PC-3 (cell line): ENCODE measurements around the gene FAM107B. TPM values are rescaled to one million over a fixed set of nuclear protein-coding genes. Genes with fewer than 3 reads are reported as not detected.

Source experiments
- ATAC-seq: fragments of 200-7000 bp; cut with Tn5 transposase; 2 replicates; pipeline ENCODE4 v1.9.1; 2020; ENCODE audit warnings: mild to moderate bottlenecking, moderate library complexity
- BruUV-seq: library from RNA; stranded (reverse); fragments of 400-500 nt; replicated peaks from 2 replicates; lab custom pipeline; 2021; lab: Mats Ljungman, UMichigan
- CTCF ChIA-PET: fragments of 300-600 bp; sonication (Branson Sonifier 250); formaldehyde crosslinking; loops from one replicate; lab custom pipeline; 2022; ENCODE audit warnings: antibody characterized with exemption; lab: Charles Lee
- POLR2A ChIA-PET: fragments of 300-600 bp; sonication (Branson Sonifier 250); formaldehyde crosslinking; loops from one replicate; lab custom pipeline; 2022; ENCODE audit warnings: antibody characterized with exemption; ENCODE audit not compliant: unreplicated experiment; lab: Charles Lee
- DNase-seq: peaks from one replicate; pipeline ENCODE4 v3.0.0-alpha.2; 2015
- H2AFZ ChIP-seq: fragments of 300-600 bp; sonication (generic); 2 replicates; pipeline ENCODE4 v1.6.0; 2016; ENCODE audit warnings: antibody characterized with exemption, low read length
- H3F3A ChIP-seq: fragments of 300-600 bp; sonication (generic); one replicate; pipeline ENCODE4 v1.6.0; 2017; ENCODE audit warnings: antibody characterized with exemption, low read length, control low read depth, mild to moderate bottlenecking; ENCODE audit not compliant: unreplicated experiment
- H3K27ac ChIP-seq: fragments of 300-600 bp; sonication (generic); 2 replicates; pipeline ENCODE4 v1.5.1; 2016; ENCODE audit warnings: mild to moderate bottlenecking, low read length
- H3K27me3 ChIP-seq: fragments of 300-600 bp; sonication (generic); 2 replicates; pipeline ENCODE4 v1.6.1; 2016; ENCODE audit warnings: low read length, mixed read lengths
- H3K36me3 ChIP-seq: fragments of 300-600 bp; sonication (generic); 2 replicates; pipeline ENCODE4 v1.6.1; 2016; ENCODE audit warnings: low read depth, mixed run types, low read length, mixed read lengths
- H3K4me1 ChIP-seq: fragments of 300-600 bp; sonication (generic); 2 replicates; pipeline ENCODE4 v1.5.1; 2016; ENCODE audit warnings: low read length; ENCODE audit not compliant: insufficient read depth
- H3K4me2 ChIP-seq: fragments of 300-600 bp; sonication (generic); 2 replicates; pipeline ENCODE4 v1.6.0; 2016; ENCODE audit warnings: low read length
- H3K4me3 ChIP-seq: fragments of 300-600 bp; sonication (generic); 2 replicates; pipeline ENCODE4 v1.5.1; 2016; ENCODE audit warnings: mild to moderate bottlenecking, low read length, mixed read lengths
- H3K79me2 ChIP-seq: fragments of 300-600 bp; sonication (generic); 2 replicates; pipeline ENCODE4 v1.6.1; 2017; ENCODE audit warnings: low read length, mixed read lengths
- H3K9ac ChIP-seq: fragments of 300-600 bp; sonication (generic); 2 replicates; pipeline ENCODE4 v1.6.0; 2016; ENCODE audit warnings: mild to moderate bottlenecking, low read length
- H3K9me2 ChIP-seq: fragments of 300-600 bp; sonication (generic); replicated peaks from 2 replicates; pipeline ENCODE4 v1.6.1; 2016; ENCODE audit warnings: mixed run types, low read length, mixed read lengths
- H3K9me3 ChIP-seq: fragments of 300-600 bp; sonication (generic); 2 replicates; pipeline ENCODE4 v1.6.1; 2016; ENCODE audit warnings: low read length, mixed read lengths
- H4K20me1 ChIP-seq: fragments of 300-600 bp; sonication (generic); 2 replicates; pipeline ENCODE4 v1.6.1; 2016; ENCODE audit warnings: low read length, mixed read lengths
- EZH2 ChIP-seq: fragments of 300-600 bp; sonication (generic); IDR thresholded peaks from one replicate; pipeline ENCODE4 v1.6.1; 2017; ENCODE audit warnings: antibody characterized with exemption, mild to moderate bottlenecking, low read length; ENCODE audit not compliant: unreplicated experiment
- EZH2phosphoT487 ChIP-seq: fragments of 300-600 bp; sonication (generic); IDR thresholded peaks from 2 replicates; pipeline ENCODE4 v1.6.1; 2018; ENCODE audit warnings: mild to moderate bottlenecking, antibody characterized with exemption, low read length, borderline replicate concordance
- intact Hi-C: fragments of 100-400 bp; cut with micrococcal nuclease; formaldehyde crosslinking; loops from 2 replicates; pipeline ENCODE4 v1.9.0; 2023
- total RNA-seq: library from RNA; depleted of rRNA; stranded (reverse); fragments of >200 nt; gene quantifications from 2 replicates; pipeline ENCODE4 v1.2.3, GENCODE V29; 2014
- TF ChIP-seq, protein P1 (sequence below): fragments of 300-600 bp; sonication (generic); conservative IDR thresholded peaks from 2 replicates; pipeline ENCODE4 v1.5.1; 2017; ENCODE audit warnings: antibody characterized with exemption, low read depth, mild to moderate bottlenecking, low read length

Gene FAM107B
- total RNA-seq, 1 experiment from 2014 or later, result 36.6 TPM

DNA sequence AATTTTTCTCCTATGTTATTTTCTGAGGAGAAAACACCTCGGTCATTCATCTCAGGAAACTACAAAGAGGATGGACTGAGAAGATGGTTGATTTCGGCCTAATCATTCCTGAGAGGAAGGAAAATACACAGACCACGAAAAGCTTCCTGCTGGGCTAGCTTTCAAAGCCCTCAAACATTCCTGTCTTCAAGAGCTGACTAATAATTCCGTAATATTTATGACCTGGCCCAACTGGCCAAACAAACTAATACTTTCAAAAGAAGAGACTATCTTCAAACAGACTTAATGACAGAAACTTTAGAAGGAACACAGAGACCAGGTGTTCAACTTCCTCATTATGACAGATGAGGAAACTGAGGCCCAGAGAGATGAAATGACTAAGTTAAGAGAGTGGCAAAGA is 228.9 kb downstream of the FAM107B start:
- no peaks in the 10 kb centered on the region; the same call in none of the 2 replicates for H3K36me3 ChIP-seq
- peak; percentile 72 for DNase-seq
- H3K9me2 ChIP-seq, result no peaks in the 10 kb centered on the region
- H3K9me3 ChIP-seq, result no peaks in the 10 kb centered on the region
- peak overlapping the region; percentile 73 for H3K27ac ChIP-seq
- H3F3A ChIP-seq, result no peaks in the 10 kb centered on the region
- intact Hi-C loops, result loop anchor here (5.0 kb wide), 1 partner anchor 41 kb away; no protein-coding TSS in a partner anchor
- no peak overlapping the region for H3K4me3 ChIP-seq
- H3K27me3 ChIP-seq, result no peaks in the 10 kb centered on the region
- CTCF ChIA-PET, result no interaction called here
- TF ChIP-seq, protein P1, sequence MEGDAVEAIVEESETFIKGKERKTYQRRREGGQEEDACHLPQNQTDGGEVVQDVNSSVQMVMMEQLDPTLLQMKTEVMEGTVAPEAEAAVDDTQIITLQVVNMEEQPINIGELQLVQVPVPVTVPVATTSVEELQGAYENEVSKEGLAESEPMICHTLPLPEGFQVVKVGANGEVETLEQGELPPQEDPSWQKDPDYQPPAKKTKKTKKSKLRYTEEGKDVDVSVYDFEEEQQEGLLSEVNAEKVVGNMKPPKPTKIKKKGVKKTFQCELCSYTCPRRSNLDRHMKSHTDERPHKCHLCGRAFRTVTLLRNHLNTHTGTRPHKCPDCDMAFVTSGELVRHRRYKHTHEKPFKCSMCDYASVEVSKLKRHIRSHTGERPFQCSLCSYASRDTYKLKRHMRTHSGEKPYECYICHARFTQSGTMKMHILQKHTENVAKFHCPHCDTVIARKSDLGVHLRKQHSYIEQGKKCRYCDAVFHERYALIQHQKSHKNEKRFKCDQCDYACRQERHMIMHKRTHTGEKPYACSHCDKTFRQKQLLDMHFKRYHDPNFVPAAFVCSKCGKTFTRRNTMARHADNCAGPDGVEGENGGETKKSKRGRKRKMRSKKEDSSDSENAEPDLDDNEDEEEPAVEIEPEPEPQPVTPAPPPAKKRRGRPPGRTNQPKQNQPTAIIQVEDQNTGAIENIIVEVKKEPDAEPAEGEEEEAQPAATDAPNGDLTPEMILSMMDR, result no peak
- TF ChIP-seq EZH2 (no peak), EZH2phosphoT487 (no peak)
- ATAC-seq, result peak; percentile 90
- POLR2A ChIA-PET, result interaction anchor here (0.7 kb wide), 1 partner anchor 167 kb away, joined by 3 read pairs; no protein-coding TSS in a partner anchor
- peak overlapping the region; percentile 62 for H3K4me2 ChIP-seq
- no peaks in the 10 kb centered on the region for H4K20me1 ChIP-seq
- peaks cover 29% of the 10 kb centered on the region for H3K4me1 ChIP-seq
- peaks cover 78% of the 10 kb centered on the region for H3K79me2 ChIP-seq
- 0 out of 2 replicates have a peak overlapping the region, but pooled peaks have one; percentile 12 for H3K9ac ChIP-seq
- no TSS peak for BruUV-seq
- no peak overlapping the region for H2AFZ ChIP-seq

DNA sequence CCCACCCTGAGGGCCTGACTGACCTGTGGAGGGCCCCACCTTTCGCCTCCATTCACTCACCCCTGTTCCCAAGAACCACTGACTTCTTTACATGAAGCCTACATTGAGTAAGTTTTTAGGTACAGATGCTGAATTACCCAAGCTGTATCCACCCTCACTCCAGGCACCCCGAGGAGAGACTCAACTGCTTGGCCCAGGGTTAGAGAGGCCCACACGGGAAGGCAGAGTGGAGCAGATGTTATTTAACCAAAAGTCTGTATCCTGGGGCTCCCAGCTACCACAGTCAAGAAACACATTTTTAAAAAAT is 230.8 kb downstream of the FAM107B start:
- H3K9me3 ChIP-seq, result no peaks in the 10 kb centered on the region
- no peaks in the 10 kb centered on the region for H3K9me2 ChIP-seq
- no peak overlapping the region for H3K4me3 ChIP-seq
- ChIA-PET POLR2A (no interaction called here), CTCF (no interaction called here)
- DNase-seq (no peak), ATAC-seq (no peak)
- H3K4me2 ChIP-seq, result no peak overlapping the region
- no peaks in the 10 kb centered on the region for H3K27me3 ChIP-seq
- peaks cover 71% of the 10 kb centered on the region for H3K79me2 ChIP-seq
- peaks cover 29% of the 10 kb centered on the region for H3K4me1 ChIP-seq
- no peak overlapping the region for H3K27ac ChIP-seq
- BruUV-seq, result no TSS peak
- TF ChIP-seq, protein P1, result no peak
- TF ChIP-seq EZH2phosphoT487 (no peak), EZH2 (no peak)
- no peaks in the 10 kb centered on the region for H4K20me1 ChIP-seq
- no peaks in the 10 kb centered on the region for H3F3A ChIP-seq
- H3K36me3 ChIP-seq, result peaks cover 3% of the 10 kb centered on the region
- intact Hi-C loops, result no loop called here
- no peak overlapping the region for H3K9ac ChIP-seq
- no peak overlapping the region for H2AFZ ChIP-seq

DNA sequence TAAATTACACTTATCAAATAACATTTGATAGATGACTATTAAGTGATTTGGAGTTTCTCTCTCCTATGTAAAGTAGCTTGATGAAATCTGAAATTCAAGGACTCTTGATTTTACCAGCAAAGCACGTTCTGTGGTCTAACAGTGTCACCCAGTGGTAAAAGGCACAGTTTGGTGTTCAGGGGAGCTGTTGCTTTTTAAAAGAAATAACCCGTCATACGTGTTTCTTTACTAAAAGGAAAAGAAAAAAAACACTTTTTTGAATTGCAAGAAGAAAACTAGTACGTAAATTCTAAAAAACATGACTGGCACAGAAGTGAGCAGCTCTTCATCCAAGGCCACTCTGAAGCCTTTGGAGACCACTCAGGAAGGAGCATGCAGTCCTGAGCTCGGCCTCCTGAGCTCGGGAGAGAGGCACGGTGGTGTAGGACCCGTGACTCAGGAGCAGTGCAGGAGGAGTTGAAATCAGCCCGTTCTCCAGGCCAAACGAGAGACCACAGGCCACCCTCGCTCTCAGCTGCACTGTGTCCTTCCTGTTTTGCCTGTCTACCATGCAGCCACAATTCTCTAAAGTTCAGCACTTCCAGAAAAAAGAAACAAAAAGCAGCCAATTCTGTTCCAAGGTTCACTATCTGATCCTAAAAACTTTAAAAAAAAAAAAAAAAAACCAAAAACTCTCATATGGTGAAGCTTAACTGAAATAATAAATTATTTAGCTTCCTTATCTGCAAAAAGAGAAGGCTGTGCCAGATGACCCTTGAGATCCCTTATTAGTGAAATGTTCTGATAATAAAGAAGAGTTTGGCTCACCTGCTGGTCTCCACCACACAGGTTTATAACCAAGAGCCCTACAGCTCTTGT is 231.4 kb downstream of the FAM107B start:
- ChIA-PET CTCF (no interaction called here), POLR2A (no interaction called here)
- Histone ChIP-seq H3K79me2 (peaks cover 69% of the 10 kb centered on the region), H3F3A (no peaks in the 10 kb centered on the region), H3K36me3 (peaks cover 3% of the 10 kb centered on the region), H3K4me3 (no peak overlapping the region), H3K9me2 (no peaks in the 10 kb centered on the region), H3K4me2 (no peak overlapping the region), H3K9me3 (no peaks in the 10 kb centered on the region), H3K27ac (no peak overlapping the region), H3K27me3 (no peaks in the 10 kb centered on the region), H3K9ac (no peak overlapping the region), H4K20me1 (no peaks in the 10 kb centered on the region), H3K4me1 (peaks cover 29% of the 10 kb centered on the region), H2AFZ (no peak overlapping the region)
- TF ChIP-seq, protein P1, result no peak
- TF ChIP-seq EZH2phosphoT487 (no peak), EZH2 (no peak)
- DNase-seq (no peak), ATAC-seq (no peak)
- no TSS peak for BruUV-seq
- intact Hi-C loops, result no loop called here
